HFF-Myc (cell line): Measurements from ENCODE around the gene SPATA25.
A peak's percentile ranks its signal among the peaks of the same experiment; 100 is the strongest.
"Not testable (repeated sequence)": the region's sequence is repeated elsewhere in the genome, so short reads cannot be mapped to it uniquely, and the experiment has no call there.

Source experiments
- DNase-seq: peaks from one replicate; pipeline ENCODE4 v3.0.0-alpha.2; 2011; ENCODE audit warnings: low read depth; ENCODE audit errors: extremely low read depth
- H3K4me3 ChIP-seq: replicated peaks from 2 replicates; pipeline ENCODE4 v1.5.1; 2011; ENCODE audit warnings: low read depth, mild to moderate bottlenecking, control low read depth, low read length
- CTCF ChIP-seq: IDR thresholded peaks from 2 replicates; pipeline ENCODE4 v1.5.1; 2012; ENCODE audit warnings: mild to moderate bottlenecking, low read depth, low read length, control low read depth; ENCODE audit errors: missing control alignments

SPATA25 gene

DNA sequence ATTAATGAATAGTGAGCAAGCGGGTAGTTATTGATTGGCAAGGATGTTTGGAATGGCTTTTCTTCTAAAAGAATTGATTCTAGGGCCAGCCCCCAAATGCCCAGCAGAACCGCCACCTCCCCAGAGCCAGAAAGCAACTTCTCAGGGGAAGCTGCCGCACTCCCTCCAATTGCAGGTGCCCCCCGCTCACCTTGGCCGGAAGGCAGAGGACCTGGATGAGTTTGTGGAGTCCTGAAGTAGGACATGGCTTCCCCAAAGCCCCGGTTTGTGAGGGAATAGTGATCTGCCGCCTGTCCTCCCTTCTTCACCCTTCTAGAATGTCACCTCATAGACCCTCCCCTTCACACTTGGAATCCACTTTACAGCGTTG, at the start of gene SPATA25:
TSS of gene SPATA25 (minus strand) at position 277 of the 370 bp plus-strand sequence. CDS start at position 245, 32 bp downstream.
- DNase-seq = no peak
- no peak for TF ChIP-seq CTCF
- H3K4me3 ChIP-seq = no peak within 1 kb of the TSS

DNA sequence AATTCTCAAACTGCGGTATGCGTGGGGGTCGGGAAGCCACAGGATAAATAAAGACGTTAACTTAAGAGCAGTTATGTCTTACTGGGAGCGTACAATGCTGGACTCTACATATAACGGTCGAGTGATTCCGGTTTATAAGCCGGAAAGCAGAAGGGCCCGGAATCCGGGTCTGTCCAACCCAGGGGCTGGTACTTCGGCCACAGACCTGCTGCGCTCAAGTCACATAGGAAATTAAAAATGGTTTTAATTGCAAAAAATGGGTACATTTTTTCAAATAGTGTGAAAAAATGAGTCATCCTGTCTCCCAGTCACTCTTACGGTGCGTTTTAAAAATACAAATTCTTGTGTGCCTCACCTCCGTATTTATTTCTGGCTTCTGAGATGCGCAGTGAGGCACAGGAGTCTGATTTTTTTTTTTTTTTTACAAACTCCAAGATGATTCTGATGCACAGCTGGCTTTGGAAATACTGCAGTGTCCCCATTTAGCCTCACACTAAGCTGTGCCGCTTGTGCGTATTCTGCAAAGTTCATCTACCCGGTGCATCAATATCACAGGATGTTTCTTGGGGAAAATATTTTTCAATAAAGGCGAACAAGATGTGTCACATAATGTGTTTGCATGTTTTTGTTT, 48.1 kb upstream of the SPATA25 start:
- no peak for DNase-seq
- peak overlapping the region; percentile 75 for H3K4me3 ChIP-seq
- no peak for TF ChIP-seq CTCF

DNA sequence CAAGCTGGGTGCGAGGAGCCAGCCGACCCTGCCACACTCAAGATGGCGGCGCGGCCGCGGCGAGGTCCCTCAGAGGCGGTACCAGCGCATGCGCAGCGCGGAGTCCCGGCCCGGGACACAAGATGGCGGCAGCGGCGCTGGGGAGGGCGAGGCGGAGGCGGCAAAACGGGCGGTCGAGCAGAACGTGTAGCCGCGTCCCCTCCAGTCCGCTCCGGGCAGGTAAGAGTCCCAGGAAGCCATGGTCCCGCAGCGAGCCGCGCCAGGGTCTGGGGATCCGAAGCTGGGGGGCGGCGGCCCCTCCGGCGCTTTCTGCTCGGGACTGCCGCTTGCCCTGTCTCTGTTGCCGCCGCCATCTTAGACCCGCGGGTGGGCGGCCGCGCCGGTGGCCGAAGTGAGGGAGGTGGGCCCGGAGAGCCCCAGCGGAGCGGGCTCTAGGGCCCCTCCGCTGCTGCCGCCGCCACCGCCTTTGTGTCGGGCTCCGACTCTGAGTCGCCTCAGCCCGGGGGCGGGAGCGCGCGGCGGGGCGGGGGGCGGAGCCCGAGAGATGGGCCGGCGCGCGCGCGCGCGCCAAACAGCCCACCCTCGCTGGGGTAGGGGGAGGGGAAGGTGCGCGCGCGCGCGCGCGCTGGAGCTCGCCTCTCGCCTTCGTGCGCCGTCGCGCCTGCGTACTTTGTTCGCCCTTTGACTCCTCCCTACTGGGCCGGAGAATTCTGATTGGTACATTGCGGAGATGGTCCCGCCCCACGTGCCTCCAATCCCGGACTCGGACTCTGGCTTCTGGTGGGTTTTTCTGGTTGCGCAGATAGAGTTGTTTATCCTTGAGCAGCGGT, 47.4 kb upstream of the SPATA25 start, which contains the start of gene PCIF1:
TSS of gene PCIF1 (plus strand) at position 98 of the 830 bp plus-strand sequence. CDS start 4,317 bp downstream, outside the sequence.
- no peak for TF ChIP-seq CTCF
- DNase-seq = peak; percentile 95
- H3K4me3 ChIP-seq = peak within 1 kb of the TSS; percentile 75

GRCh38 chr20:45934046-45934585, 46.7 kb upstream of the SPATA25 start:
- peak overlapping the region; percentile 75 for H3K4me3 ChIP-seq
- TF ChIP-seq CTCF = no peak
- no peak for DNase-seq

GRCh38 chr20:45933266-45934045, 46.0 kb upstream of the SPATA25 start:
- peak; percentile 23 for TF ChIP-seq CTCF
- no peak for DNase-seq
- H3K4me3 ChIP-seq = peak overlapping the region; percentile 75

- DNase-seq, H3K4me3 ChIP-seq: not testable (repeated sequence)
Measured at GRCh38 chr20:45931680-45932079, 44.3 kb upstream of the SPATA25 start.
